Measurements from ENCODE around the gene PPP6R1. TPM values are rescaled to one million over a fixed set of nuclear protein-coding genes. Genes with fewer than 3 reads are reported as not detected.

PPP6R1 gene
- total RNA-seq, 1 donor from 2014 or later = 39.8 TPM

- Histone ChIP-seq H3K4me1 (peaks cover 57% of the 10 kb centered on the region), H3K27ac (replicated peaks) (peak overlapping the region; percentile 54), H3K36me3 (peaks cover 43% of the 10 kb centered on the region), H3K4me3 (no peak overlapping the region), H3K27me3 (ENCODE audit: low read depth) (no peaks in the 10 kb centered on the region), H3K9me3 (replicated peaks) (no peaks in the 10 kb centered on the region)
- intact Hi-C loops (cut with micrococcal nuclease) = no loop called here
- no peak for TF ChIP-seq CTCF (IDR thresholded peaks at IDR 0.05; ENCODE audit: borderline replicate concordance)
- peak; percentile 56 for DNase-seq
These were observed 11.2 kb downstream of the PPP6R1 start for GRCh38 chr19:55247621-55248099.

DNA sequence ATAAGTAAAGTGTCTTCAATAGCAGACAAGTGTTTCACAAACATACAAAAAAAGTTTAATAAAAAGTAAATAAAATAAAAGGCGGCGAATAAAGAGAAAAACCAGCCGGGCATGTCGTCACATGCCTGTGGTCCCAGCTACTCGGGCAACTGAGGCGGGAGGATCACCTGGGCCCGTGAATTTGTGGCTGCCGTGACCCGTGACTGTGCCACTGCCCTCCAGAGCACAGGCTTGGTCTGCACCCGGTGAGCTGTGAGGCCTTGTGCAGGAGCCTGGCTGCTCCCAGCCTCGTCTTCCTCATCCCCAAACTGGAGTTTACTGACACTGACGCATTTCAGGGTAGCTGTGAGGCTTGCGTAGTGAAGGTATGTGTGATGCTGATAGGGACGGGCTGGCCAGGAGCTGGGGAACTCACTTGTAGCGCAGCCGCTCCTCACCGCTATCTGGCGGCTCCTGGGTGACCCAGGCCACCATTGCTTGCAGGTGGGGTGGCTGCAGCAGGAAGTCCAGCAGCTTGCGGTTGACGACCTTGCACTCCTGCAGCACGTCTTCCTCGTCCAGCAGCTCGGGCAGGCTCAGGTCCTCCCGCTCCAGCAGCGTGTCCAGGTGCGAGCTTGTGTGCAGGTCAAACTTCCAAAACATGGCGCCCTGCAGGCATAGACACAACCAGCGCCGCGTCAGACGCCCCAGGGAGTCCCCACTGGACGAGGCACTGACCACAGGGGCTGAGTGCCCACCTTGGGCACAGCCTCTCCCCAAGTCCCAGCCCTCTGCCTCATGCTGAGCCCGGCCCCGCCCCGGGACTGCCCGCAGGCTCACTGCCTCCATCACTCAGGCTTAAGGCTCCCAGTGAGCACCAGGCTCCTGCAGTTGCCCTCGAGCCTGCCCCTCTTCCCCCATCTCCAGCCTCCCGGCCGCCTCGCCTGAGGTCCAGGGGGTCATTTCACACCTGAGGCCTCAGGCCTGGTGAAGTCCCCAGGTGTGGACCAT lies 12.1 kb downstream of the PPP6R1 start:
- intact Hi-C loops (cut with micrococcal nuclease) = no loop called here
- Histone ChIP-seq H3K9me3 (replicated peaks) (no peaks in the 10 kb centered on the region), H3K4me1 (peaks cover 48% of the 10 kb centered on the region), H3K27me3 (ENCODE audit: low read depth) (no peaks in the 10 kb centered on the region), H3K36me3 (peaks cover 52% of the 10 kb centered on the region), H3K4me3 (no peak overlapping the region), H3K27ac (replicated peaks) (peak overlapping the region; percentile 34)
- no peak for TF ChIP-seq CTCF (IDR thresholded peaks at IDR 0.05; ENCODE audit: borderline replicate concordance)
- no peak for DNase-seq

GRCh38 chr19:55245236-55245904 lies 13.4 kb downstream of the PPP6R1 start:
- H3K9me3 ChIP-seq (replicated peaks) = no peaks in the 10 kb centered on the region
- TF ChIP-seq CTCF (IDR thresholded peaks at IDR 0.05; ENCODE audit: borderline replicate concordance) = no peak
- no peak overlapping the region for H3K27ac ChIP-seq (replicated peaks)
- intact Hi-C loops (cut with micrococcal nuclease) = no loop called here
- peaks cover 34% of the 10 kb centered on the region for H3K4me1 ChIP-seq
- H3K27me3 ChIP-seq (ENCODE audit: low read depth) = no peaks in the 10 kb centered on the region
- peaks cover 64% of the 10 kb centered on the region for H3K36me3 ChIP-seq
- no peak overlapping the region for H3K4me3 ChIP-seq
- no peak for DNase-seq

- peaks cover 75% of the 10 kb centered on the region for H3K36me3 ChIP-seq
- H3K27me3 ChIP-seq (ENCODE audit: low read depth) = no peaks in the 10 kb centered on the region
- H3K4me1 ChIP-seq = peaks cover 24% of the 10 kb centered on the region
- no peak for TF ChIP-seq CTCF (IDR thresholded peaks at IDR 0.05; ENCODE audit: borderline replicate concordance)
- intact Hi-C loops (cut with micrococcal nuclease) = no loop called here
- no peak overlapping the region for H3K27ac ChIP-seq (replicated peaks)
- H3K9me3 ChIP-seq (replicated peaks) = no peaks in the 10 kb centered on the region
- no peak for DNase-seq
- H3K4me3 ChIP-seq = no peak overlapping the region
These were observed 14.7 kb downstream of the PPP6R1 start for GRCh38 chr19:55244004-55244680.

DNA sequence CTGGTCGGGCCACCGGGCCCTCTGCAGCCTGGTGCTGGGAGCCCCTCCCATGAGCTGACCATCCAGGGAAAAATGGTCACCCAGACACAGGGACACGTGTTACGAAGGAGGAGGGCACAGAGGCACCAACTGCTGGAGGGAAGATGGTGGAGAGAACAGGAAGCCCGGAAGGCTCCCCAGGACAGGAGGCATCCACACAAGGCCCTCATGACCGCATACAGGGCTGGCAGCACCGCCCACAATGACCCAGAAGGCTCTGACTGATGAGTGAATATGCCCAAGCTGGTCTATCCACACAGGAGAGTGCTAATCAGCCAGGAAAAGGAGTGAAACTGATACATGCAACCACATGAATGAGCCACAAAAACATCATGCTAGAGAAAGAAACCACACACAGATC lies 16.3 kb downstream of the PPP6R1 start:
- Histone ChIP-seq H3K4me3 (no peak overlapping the region), H3K27me3 (ENCODE audit: low read depth) (no peaks in the 10 kb centered on the region), H3K36me3 (peaks cover 91% of the 10 kb centered on the region), H3K9me3 (replicated peaks) (no peaks in the 10 kb centered on the region), H3K4me1 (peaks cover 7% of the 10 kb centered on the region), H3K27ac (replicated peaks) (no peak overlapping the region)
- no peak for TF ChIP-seq CTCF (IDR thresholded peaks at IDR 0.05; ENCODE audit: borderline replicate concordance)
- DNase-seq = no peak
- intact Hi-C loops (cut with micrococcal nuclease) = no loop called here

Data from left ventricle myocardium inferior (tissue), 1 donor.